ENCODE measurements around the gene CCND2.
"Not testable (repeated sequence)": the region's sequence is repeated elsewhere in the genome, so short reads cannot be mapped to it uniquely, and the experiment has no call there.

CCND2 gene

GRCh38 chr12:4273652-4274395, at the start of gene CCND2:
TSS of gene CCND2 (plus strand) at chr12:4273762. CDS start at chr12:4274041, 279 bp downstream.
- DNase-seq, result no peak

GRCh38 chr12:4224206-4224889, 49.2 kb upstream of the CCND2 start:
- DNase-seq, result no peak

- DNase-seq, result no peak
These were observed 48.0 kb upstream of the CCND2 start for GRCh38 chr12:4225571-4225970.

GRCh38 chr12:4227046-4227445, 46.5 kb upstream of the CCND2 start:
- no peak for DNase-seq

- no peak for DNase-seq
These were observed 45.4 kb upstream of the CCND2 start for GRCh38 chr12:4228122-4228580.

GRCh38 chr12:4230526-4230925, 43.0 kb upstream of the CCND2 start:
- DNase-seq, result no peak

GRCh38 chr12:4238577-4238976, 35.0 kb upstream of the CCND2 start:
- DNase-seq, result no peak

- DNase-seq, result no peak
These were observed 33.8 kb upstream of the CCND2 start for GRCh38 chr12:4239746-4240145.

GRCh38 chr12:4240161-4240783, 33.3 kb upstream of the CCND2 start:
- no peak for DNase-seq

GRCh38 chr12:4240981-4241380, 32.6 kb upstream of the CCND2 start:
- no peak for DNase-seq

- DNase-seq, result no peak
These were observed 32.0 kb upstream of the CCND2 start for GRCh38 chr12:4241592-4241991.

GRCh38 chr12:4242595-4242994, 31.0 kb upstream of the CCND2 start:
- no peak for DNase-seq

GRCh38 chr12:4243091-4243490, 30.5 kb upstream of the CCND2 start:
- DNase-seq, result no peak

- DNase-seq, result not testable (repeated sequence)
These were observed 30.0 kb upstream of the CCND2 start for GRCh38 chr12:4243491-4244100.

- DNase-seq, result no peak
These were observed 28.7 kb upstream of the CCND2 start for GRCh38 chr12:4244868-4245267.

- DNase-seq, result no peak
These were observed 28.1 kb upstream of the CCND2 start for GRCh38 chr12:4245446-4245845.

- DNase-seq, result no peak
These were observed 27.4 kb upstream of the CCND2 start for GRCh38 chr12:4246116-4246515.

- DNase-seq, result no peak
These were observed 22.9 kb upstream of the CCND2 start for GRCh38 chr12:4250691-4251090.

GRCh38 chr12:4251216-4251891, 22.2 kb upstream of the CCND2 start:
- DNase-seq, result no peak

GRCh38 chr12:4251967-4252366, 21.6 kb upstream of the CCND2 start:
- DNase-seq, result no peak

- no peak for DNase-seq
These were observed 21.0 kb upstream of the CCND2 start for GRCh38 chr12:4252601-4253000.

- DNase-seq, result no peak
These were observed 17.3 kb upstream of the CCND2 start for GRCh38 chr12:4256043-4256826.
